ENCODE data around the gene PDE2A. TPM values are rescaled to one million over a fixed set of nuclear protein-coding genes. Genes with fewer than 3 reads are reported as not detected.
A peak's percentile ranks its signal among the peaks of the same experiment; 100 is the strongest.
"Not testable (repeated sequence)": the region's sequence is repeated elsewhere in the genome, so short reads cannot be mapped to it uniquely, and the experiment has no call there.

The PDE2A gene
- polyA plus RNA-seq, 1 donor (not counting 4 experiments of a cell fraction or from before 2014, with no cell fraction given) = 0.38 TPM

- TF ChIP-seq EZH2 (IDR thresholded peaks at IDR 0.05; ENCODE audit: low read length) = no peak
- TF ChIP-seq, protein P1, sequence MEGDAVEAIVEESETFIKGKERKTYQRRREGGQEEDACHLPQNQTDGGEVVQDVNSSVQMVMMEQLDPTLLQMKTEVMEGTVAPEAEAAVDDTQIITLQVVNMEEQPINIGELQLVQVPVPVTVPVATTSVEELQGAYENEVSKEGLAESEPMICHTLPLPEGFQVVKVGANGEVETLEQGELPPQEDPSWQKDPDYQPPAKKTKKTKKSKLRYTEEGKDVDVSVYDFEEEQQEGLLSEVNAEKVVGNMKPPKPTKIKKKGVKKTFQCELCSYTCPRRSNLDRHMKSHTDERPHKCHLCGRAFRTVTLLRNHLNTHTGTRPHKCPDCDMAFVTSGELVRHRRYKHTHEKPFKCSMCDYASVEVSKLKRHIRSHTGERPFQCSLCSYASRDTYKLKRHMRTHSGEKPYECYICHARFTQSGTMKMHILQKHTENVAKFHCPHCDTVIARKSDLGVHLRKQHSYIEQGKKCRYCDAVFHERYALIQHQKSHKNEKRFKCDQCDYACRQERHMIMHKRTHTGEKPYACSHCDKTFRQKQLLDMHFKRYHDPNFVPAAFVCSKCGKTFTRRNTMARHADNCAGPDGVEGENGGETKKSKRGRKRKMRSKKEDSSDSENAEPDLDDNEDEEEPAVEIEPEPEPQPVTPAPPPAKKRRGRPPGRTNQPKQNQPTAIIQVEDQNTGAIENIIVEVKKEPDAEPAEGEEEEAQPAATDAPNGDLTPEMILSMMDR (optimal IDR thresholded peaks at IDR 0.05 in 1 of 3, IDR thresholded peaks at IDR 0.05 in 1 of 3, conservative IDR thresholded peaks at IDR 0.05 in 1 of 3; ENCODE audit: extremely low read depth in 1 of 3, insufficient read depth in 2 of 3, low read length in 3 of 3) = no peak
- dilution Hi-C loops (cut with MboI; ENCODE audit: extremely low pct_ligation_motif_present, low sequenced_read_pairs) = no loop called here
- no peak overlapping the region for H3K9ac ChIP-seq (ENCODE audit: control insufficient read depth, extremely low read depth, insufficient read depth, low read length)
Observed at GRCh38 chr11:72573855-72574445, 100.3 kb downstream of the PDE2A start.

DNA sequence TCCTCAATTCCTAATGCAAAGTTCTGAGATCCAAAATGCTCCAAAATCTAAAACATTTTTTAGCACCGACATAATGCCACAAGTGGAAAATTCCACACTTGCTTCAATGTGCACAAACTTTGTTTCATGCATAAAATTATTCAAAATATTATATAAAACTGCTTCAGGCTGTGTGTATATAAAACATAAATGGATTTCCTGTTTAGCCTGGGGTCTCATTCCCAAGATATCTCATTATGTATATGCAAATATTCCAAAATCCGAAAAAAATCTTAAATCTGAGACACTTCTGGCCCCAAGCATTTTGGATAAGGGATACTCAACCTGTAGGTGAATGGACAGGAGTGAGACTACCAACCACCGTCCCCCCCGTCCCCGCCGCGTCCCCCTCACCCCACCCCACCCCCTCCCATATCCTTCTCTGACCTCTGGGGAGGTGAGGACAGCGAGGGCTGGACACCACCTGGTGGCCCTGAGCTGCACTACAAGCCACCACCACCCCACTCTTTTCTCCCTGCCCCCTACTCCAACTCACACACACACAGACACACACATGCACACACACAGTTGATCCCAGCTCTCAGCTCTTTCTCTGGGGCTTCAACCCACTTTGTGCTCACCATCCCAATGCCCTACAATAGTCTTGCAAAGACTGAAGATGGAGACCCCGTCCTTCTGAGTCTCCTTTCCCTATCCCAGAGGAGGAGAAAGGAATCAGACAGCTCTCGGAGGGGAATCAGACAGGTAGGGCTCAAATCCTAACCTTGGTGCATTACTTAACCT is 101.0 kb downstream of the PDE2A start:
- no peak for TF ChIP-seq EZH2 (IDR thresholded peaks at IDR 0.05; ENCODE audit: low read length)
- TF ChIP-seq, protein P1 (optimal IDR thresholded peaks at IDR 0.05 in 1 of 3, IDR thresholded peaks at IDR 0.05 in 1 of 3, conservative IDR thresholded peaks at IDR 0.05 in 1 of 3; ENCODE audit: extremely low read depth in 1 of 3, insufficient read depth in 2 of 3, low read length in 3 of 3) = peak; percentile 62 to 97 (median 80)
- H2AFZ ChIP-seq (ENCODE audit: control insufficient read depth, low read length) = no peak overlapping the region
- no peak overlapping the region for H3K4me2 ChIP-seq (ENCODE audit: control insufficient read depth, extremely low read depth, insufficient read depth, low read depth, low read length)
- H4K20me1 ChIP-seq (ENCODE audit: control insufficient read depth, extremely low read depth, insufficient read depth, low read length) = no peaks in the 10 kb centered on the region
- dilution Hi-C loops (cut with MboI; ENCODE audit: extremely low pct_ligation_motif_present, low sequenced_read_pairs) = no loop called here
- H3K36me3 ChIP-seq (ENCODE audit: control insufficient read depth in 2 of 2, extremely low read depth in 1 of 2, insufficient read depth in 2 of 2, low read length in 2 of 2) = no peaks in the 10 kb centered on the region
- H3K27ac ChIP-seq (ENCODE audit: control insufficient read depth, insufficient read depth, low read length) = no peak overlapping the region
- FAIRE-seq = peak; percentile 51
- peaks cover 30% of the 10 kb centered on the region for H3K4me1 ChIP-seq (ENCODE audit: control insufficient read depth, extremely low read depth, insufficient read depth, low read length)
- no peaks in the 10 kb centered on the region for H3K79me2 ChIP-seq (ENCODE audit: control insufficient read depth, insufficient read depth, low read length)
- no peaks in the 10 kb centered on the region for H3K27me3 ChIP-seq (ENCODE audit: control insufficient read depth, extremely low read depth, insufficient read depth, low read length)
- no peak for DNase-seq (ENCODE audit: low read depth, low spot score)
- H3K9me3 ChIP-seq (ENCODE audit: control insufficient read depth, low read depth, low read length) = no peaks in the 10 kb centered on the region
- H3K4me3 ChIP-seq (ENCODE audit: control insufficient read depth in 2 of 3, extremely low read depth in 1 of 3, insufficient read depth in 2 of 3, low read depth in 1 of 3, low read length in 3 of 3) = no peak overlapping the region
- H3K9me1 ChIP-seq (ENCODE audit: control insufficient read depth, extremely low read depth, insufficient read depth, low read length) = no peaks in the 10 kb centered on the region
- no peak overlapping the region for H3K9ac ChIP-seq (ENCODE audit: control insufficient read depth, extremely low read depth, insufficient read depth, low read length)

More at GRCh38 chr11:72573855-72574445, 100.3 kb downstream of the PDE2A start:
- peaks cover 28% of the 10 kb centered on the region for H3K4me1 ChIP-seq (ENCODE audit: control insufficient read depth, extremely low read depth, insufficient read depth, low read length)
- H3K9me3 ChIP-seq (ENCODE audit: control insufficient read depth, low read depth, low read length) = no peaks in the 10 kb centered on the region
- H4K20me1 ChIP-seq (ENCODE audit: control insufficient read depth, extremely low read depth, insufficient read depth, low read length) = no peaks in the 10 kb centered on the region
- no peaks in the 10 kb centered on the region for H3K9me1 ChIP-seq (ENCODE audit: control insufficient read depth, extremely low read depth, insufficient read depth, low read length)
- no peaks in the 10 kb centered on the region for H3K36me3 ChIP-seq (ENCODE audit: control insufficient read depth in 2 of 2, extremely low read depth in 1 of 2, insufficient read depth in 2 of 2, low read length in 2 of 2)
- DNase-seq (ENCODE audit: low read depth, low spot score) = no peak
- FAIRE-seq = no peak
- no peak overlapping the region for H3K4me2 ChIP-seq (ENCODE audit: control insufficient read depth, extremely low read depth, insufficient read depth, low read depth, low read length)
- no peak overlapping the region for H3K4me3 ChIP-seq (ENCODE audit: control insufficient read depth in 2 of 3, extremely low read depth in 1 of 3, insufficient read depth in 2 of 3, low read depth in 1 of 3, low read length in 3 of 3)
- H3K79me2 ChIP-seq (ENCODE audit: control insufficient read depth, insufficient read depth, low read length) = no peaks in the 10 kb centered on the region
- H3K27me3 ChIP-seq (ENCODE audit: control insufficient read depth, extremely low read depth, insufficient read depth, low read length) = no peaks in the 10 kb centered on the region
- H2AFZ ChIP-seq (ENCODE audit: control insufficient read depth, low read length) = no peak overlapping the region
- H3K27ac ChIP-seq (ENCODE audit: control insufficient read depth, insufficient read depth, low read length) = no peak overlapping the region

GRCh38 chr11:72572540-72572939 is 101.7 kb downstream of the PDE2A start:
- FAIRE-seq; dilution Hi-C loops (cut with MboI; ENCODE audit: extremely low pct_ligation_motif_present, low sequenced_read_pairs); H3K4me2 ChIP-seq (ENCODE audit: control insufficient read depth, extremely low read depth, insufficient read depth, low read depth, low read length); H3K27ac ChIP-seq (ENCODE audit: control insufficient read depth, insufficient read depth, low read length); H2AFZ ChIP-seq (ENCODE audit: control insufficient read depth, low read length); DNase-seq (ENCODE audit: low read depth, low spot score); H3K9me3 ChIP-seq (ENCODE audit: control insufficient read depth, low read depth, low read length); H3K36me3 ChIP-seq (ENCODE audit: control insufficient read depth in 2 of 2, extremely low read depth in 1 of 2, insufficient read depth in 2 of 2, low read length in 2 of 2); H3K27me3 ChIP-seq (ENCODE audit: control insufficient read depth, extremely low read depth, insufficient read depth, low read length); H3K9me1 ChIP-seq (ENCODE audit: control insufficient read depth, extremely low read depth, insufficient read depth, low read length); H4K20me1 ChIP-seq (ENCODE audit: control insufficient read depth, extremely low read depth, insufficient read depth, low read length); H3K4me3 ChIP-seq (ENCODE audit: control insufficient read depth in 2 of 3, extremely low read depth in 1 of 3, insufficient read depth in 2 of 3, low read depth in 1 of 3, low read length in 3 of 3); H3K79me2 ChIP-seq (ENCODE audit: control insufficient read depth, insufficient read depth, low read length); H3K9ac ChIP-seq (ENCODE audit: control insufficient read depth, extremely low read depth, insufficient read depth, low read length): not testable (repeated sequence)
- peaks cover 30% of the 10 kb centered on the region for H3K4me1 ChIP-seq (ENCODE audit: control insufficient read depth, extremely low read depth, insufficient read depth, low read length)
